SK-N-MC (cell line): ENCODE measurements around the gene RAMACL.
"Not testable (repeated sequence)": the region's sequence is repeated elsewhere in the genome, so short reads cannot be mapped to it uniquely, and the experiment has no call there.

ENCODE experiments used
- DNase-seq: peaks from one replicate; pipeline ENCODE4 v3.0.0-alpha.2; 2011; ENCODE audit warnings: low read depth, low spot score
- H3K27ac ChIP-seq: fragments of 200-600 bp; sonication (generic); 2 replicates; pipeline ENCODE4 v1.5.1; 2016; ENCODE audit warnings: mixed run types
- H3K36me3 ChIP-seq: fragments of 200-600 bp; sonication (generic); 2 replicates; pipeline ENCODE4 v1.6.1; 2017; ENCODE audit warnings: antibody characterized with exemption, low read length, mixed read lengths; ENCODE audit not compliant: insufficient read depth
- H3K4me3 ChIP-seq: fragments of 200-600 bp; sonication (generic); 2 replicates; pipeline ENCODE4 v1.5.1; 2016
- H3K9ac ChIP-seq: fragments of 200-600 bp; sonication (generic); 2 replicates; pipeline ENCODE4 v1.8.0; 2017; ENCODE audit warnings: mixed run types, mixed read lengths; ENCODE audit not compliant: insufficient read length
- H3K9me3 ChIP-seq: fragments of 200-600 bp; sonication (generic); 2 replicates; pipeline ENCODE4 v1.6.1; 2017; ENCODE audit warnings: low read depth, mild to moderate bottlenecking, antibody characterized with exemption, low read length, moderate library complexity, mixed read lengths
- EZH2 ChIP-seq: fragments of 200-600 bp; sonication (generic); IDR thresholded peaks from one replicate; pipeline ENCODE4 v1.6.1; 2017; ENCODE audit warnings: antibody characterized with exemption
- FOXP2 ChIP-seq: optimal IDR thresholded peaks from 2 replicates; pipeline ENCODE3; 2011; ENCODE audit warnings: mild to moderate bottlenecking, moderate library complexity; ENCODE audit not compliant: insufficient read depth; ENCODE audit errors: extremely low read length, control extremely low read depth
- POLR2AphosphoS5 ChIP-seq: IDR thresholded peaks from 2 replicates; pipeline ENCODE4 v1.6.1; 2012; ENCODE audit warnings: mild to moderate bottlenecking, low read depth, low read length, borderline replicate concordance

RAMACL gene

DNA sequence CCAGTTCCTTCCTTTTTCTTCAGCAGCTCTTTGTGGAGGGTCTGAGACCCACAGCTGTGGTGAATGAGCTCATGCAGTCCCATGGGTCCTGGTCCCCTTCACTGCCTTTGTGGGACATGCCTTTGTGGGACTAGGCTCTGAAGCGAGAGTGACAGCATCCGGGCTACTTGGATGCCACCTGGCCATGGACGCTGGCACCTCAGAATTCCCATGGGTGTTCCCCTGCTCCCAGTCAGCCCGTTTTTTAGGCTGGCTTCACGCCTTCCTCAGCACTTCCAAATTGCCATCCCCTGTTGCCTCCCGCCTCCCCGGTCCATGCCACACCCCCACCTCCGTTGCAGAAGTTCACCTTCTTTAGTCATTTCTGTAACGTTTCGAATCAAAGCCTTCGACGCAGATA lies 45.1 kb downstream of the RAMACL start:
- H3K9me3 ChIP-seq, result no peaks in the 10 kb centered on the region
- H3K27ac ChIP-seq, result no peak overlapping the region
- TF ChIP-seq EZH2 (no peak), POLR2AphosphoS5 (no peak), FOXP2 (no peak)
- H3K9ac ChIP-seq, result no peak overlapping the region
- no peaks in the 10 kb centered on the region for H3K36me3 ChIP-seq
- H3K4me3 ChIP-seq, result no peak overlapping the region
- DNase-seq, result no peak

DNA sequence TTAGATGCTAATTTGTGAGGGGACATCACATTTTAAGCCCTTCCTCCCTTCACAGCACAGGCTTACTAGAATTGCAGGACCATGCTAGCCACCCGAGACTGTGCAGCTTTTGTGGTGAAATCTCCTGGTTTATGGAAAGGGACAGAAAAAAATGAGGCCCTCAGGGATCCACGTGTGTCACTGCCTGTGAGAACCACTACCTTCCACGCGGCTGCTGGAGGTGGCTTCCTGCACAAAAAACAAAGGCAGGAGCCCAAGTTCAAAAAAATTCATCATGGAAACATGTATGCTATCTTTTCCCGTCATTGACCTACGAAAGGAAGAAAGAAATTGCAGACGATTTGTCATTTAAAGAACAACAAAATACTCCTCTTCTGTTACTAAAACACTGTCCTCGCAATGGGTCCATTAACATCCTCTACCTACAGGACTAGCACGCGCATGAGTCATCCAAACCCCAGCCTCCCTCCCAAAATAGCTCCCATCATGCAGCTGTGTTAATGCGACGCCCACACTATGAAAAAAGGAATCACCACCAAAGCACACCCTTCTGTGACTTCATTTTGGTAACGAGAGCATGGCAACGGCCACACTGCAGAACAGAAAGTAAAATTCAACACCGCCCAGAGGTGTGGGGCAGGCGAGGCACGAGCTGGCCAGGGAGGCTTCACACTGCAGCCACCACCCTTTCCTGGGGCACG lies 45.7 kb downstream of the RAMACL start:
- Histone ChIP-seq H3K9me3 (no peaks in the 10 kb centered on the region), H3K4me3 (no peak overlapping the region), H3K27ac (no peak overlapping the region), H3K9ac (no peak overlapping the region), H3K36me3 (no peaks in the 10 kb centered on the region)
- no peak for DNase-seq
- TF ChIP-seq EZH2 (no peak), FOXP2 (no peak), POLR2AphosphoS5 (no peak)

DNA sequence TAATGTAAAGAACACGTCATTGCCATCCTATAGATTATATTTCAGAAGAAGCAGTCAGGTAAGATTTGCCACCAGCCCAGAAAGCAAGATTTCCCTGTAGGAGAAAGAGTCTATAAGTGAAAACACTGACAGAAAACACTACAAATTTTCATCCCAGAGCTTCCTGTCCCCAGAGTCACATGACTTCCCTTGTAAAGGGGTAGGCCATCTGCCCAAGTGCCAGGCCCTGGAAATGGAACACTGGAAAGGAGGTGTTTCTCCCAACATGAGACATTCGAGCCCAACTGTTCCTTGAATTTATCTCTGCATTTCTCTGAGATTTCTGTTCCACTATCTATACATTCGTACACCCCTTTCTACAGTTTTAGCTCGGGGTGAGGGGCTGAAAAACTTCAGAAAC lies 46.9 kb downstream of the RAMACL start:
- DNase-seq, result no peak
- TF ChIP-seq FOXP2 (no peak), POLR2AphosphoS5 (no peak), EZH2 (no peak)
- H3K9me3 ChIP-seq, result no peaks in the 10 kb centered on the region
- H3K4me3 ChIP-seq, result no peak overlapping the region
- no peaks in the 10 kb centered on the region for H3K36me3 ChIP-seq
- H3K27ac ChIP-seq, result no peak overlapping the region
- H3K9ac ChIP-seq, result no peak overlapping the region

DNA sequence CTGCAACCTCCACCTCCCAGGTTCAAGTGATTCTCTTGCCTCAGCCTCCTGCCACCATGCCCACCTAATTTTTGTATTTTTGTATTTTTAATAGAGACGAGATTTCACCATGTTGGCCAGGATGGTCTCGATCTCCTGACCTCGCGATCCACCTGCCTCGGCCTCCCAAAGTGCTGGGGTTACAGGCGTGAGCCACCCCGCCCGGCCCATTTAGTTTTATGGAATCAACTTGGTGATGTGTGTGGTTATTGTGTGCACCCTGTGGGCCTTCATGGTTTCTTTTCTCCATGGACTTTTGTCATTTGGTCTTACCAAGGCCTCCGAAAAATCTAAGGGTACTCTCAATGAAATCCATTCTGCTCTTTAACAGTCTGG lies 47.5 kb downstream of the RAMACL start:
- not testable (repeated sequence) for H3K9me3 ChIP-seq, DNase-seq, H3K9ac ChIP-seq, H3K4me3 ChIP-seq, H3K27ac ChIP-seq, H3K36me3 ChIP-seq

DNA sequence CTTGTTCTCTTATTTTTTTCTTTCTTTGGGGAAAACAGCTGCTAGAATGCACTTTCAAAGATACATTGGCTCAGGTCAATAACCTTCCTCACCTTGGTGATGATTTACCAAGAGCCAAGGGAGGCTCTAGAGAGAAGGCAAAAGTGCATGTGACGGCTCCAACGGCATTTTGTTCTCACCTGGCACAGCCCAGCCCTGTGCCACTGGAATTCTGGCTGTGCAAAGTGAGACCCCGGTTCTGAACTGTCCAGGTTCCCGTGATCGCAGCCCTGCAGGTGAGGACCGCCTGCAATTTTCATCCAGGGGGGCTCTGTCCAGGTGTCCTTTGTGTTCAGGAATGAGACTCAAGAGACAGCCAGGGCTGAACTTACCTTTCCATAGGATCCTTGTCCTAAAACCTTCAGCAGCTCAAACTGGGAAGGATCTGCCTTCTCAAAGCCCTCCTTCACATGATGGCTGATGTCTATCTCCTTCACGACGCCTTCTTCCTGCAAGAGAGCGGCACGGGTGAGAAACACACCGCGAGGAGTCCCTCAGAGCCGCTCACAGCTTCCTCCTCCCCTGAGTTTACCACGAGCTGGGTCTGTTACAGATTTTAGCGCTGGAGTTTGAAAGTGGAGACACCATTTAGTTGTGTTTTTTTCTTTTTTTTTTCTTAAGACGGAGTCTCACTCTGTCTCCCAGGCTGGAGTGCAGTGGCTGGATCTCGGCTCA lies 48.0 kb downstream of the RAMACL start:
- DNase-seq, result no peak
- no peaks in the 10 kb centered on the region for H3K9me3 ChIP-seq
- no peak overlapping the region for H3K9ac ChIP-seq
- H3K4me3 ChIP-seq, result no peak overlapping the region
- TF ChIP-seq FOXP2 (no peak), POLR2AphosphoS5 (no peak), EZH2 (no peak)
- H3K36me3 ChIP-seq, result no peaks in the 10 kb centered on the region
- H3K27ac ChIP-seq, result no peak overlapping the region

DNA sequence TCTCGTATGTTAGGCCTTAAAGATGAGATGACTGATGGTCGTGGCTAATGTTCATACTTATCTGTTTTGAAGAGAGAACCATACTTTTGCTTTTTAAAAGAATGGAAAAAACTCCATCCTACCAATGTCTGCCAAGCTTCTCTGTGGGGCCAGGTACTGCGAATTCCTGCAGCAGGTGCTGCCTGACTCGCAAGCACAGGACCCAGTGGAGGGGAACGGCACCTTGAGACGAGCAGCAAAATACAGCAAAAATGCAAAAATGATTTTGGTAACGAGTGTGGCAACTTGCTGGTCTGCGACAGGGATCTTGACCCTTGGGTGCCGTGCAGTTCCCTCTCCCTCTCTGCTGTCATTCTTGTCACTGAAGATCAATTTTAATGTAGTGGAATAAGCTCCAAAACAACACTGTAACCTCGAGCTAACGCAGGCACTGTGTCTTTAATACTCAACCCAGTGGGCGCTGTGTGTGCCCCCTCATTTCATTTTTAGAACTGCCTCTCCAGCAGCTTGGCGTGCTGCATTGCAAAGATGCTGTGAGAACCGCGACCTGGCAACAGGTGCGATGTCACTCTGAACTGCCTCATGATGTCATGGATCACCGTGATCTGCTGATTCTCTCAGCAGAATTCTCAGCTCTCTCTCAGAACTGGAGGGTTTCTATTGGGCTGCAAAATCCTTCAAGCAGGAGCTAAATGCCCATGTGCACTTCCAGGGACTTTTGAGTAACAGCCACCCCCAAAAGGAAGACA lies 51.6 kb downstream of the RAMACL start:
- Histone ChIP-seq H3K27ac (no peak overlapping the region), H3K4me3 (no peak overlapping the region), H3K36me3 (no peaks in the 10 kb centered on the region), H3K9ac (no peak overlapping the region), H3K9me3 (no peaks in the 10 kb centered on the region)
- DNase-seq, result no peak
- no peak for TF ChIP-seq FOXP2
- TF ChIP-seq EZH2, result no peak
- no peak for TF ChIP-seq POLR2AphosphoS5

DNA sequence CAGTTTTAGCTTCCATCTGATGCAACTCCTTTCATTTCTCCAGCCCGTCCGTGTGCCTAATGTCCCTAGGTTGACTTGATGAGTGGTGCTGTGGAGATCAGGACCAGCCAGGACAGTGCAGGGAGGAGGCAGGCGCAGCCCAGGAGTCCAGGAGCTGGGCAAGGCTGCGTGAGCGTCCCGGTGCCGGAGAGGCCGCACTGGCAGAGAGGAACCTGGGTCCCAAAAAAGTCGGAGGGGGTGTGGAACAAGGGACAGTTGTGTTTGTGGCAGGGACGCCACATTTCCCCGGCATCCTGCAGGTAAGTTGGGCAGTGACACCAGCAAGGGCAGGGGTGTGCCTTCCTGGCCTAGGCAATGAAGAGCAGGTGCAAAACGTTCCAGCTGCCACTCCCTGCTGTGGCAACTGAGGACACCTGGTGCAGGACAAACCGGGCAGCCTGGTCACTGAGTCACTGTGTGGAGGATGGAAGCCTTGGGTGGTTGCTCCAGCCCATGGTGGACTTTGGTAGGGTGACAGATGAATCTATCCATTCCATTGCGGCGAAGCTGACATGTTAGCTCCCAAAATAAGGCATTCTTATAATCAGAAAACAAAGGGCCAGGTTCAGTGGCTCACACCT lies 53.2 kb downstream of the RAMACL start:
- H3K9ac ChIP-seq, result no peak overlapping the region
- no peak for TF ChIP-seq EZH2
- TF ChIP-seq POLR2AphosphoS5, result no peak
- no peak for TF ChIP-seq FOXP2

More for the DNA sequence above, 53.2 kb downstream of the RAMACL start:
- Histone ChIP-seq H3K4me3 (no peak overlapping the region), H3K36me3 (no peaks in the 10 kb centered on the region), H3K9me3 (no peaks in the 10 kb centered on the region), H3K27ac (no peak overlapping the region)
- no peak for DNase-seq
